Large intestine (tissue), 3 donors: Measurements from ENCODE around the gene SHISA3. TPM values are rescaled to one million over a fixed set of nuclear protein-coding genes. Genes with fewer than 3 reads are reported as not detected.
"Not testable (repeated sequence)": the region's sequence is repeated elsewhere in the genome, so short reads cannot be mapped to it uniquely, and the experiment has no call there.

Experiments
- DNase-seq, 2 donors: peaks; one replicate each; pipeline versions ENCODE4 v3.0.0 to v3.0.0-alpha.2; 2013
- H3K27ac ChIP-seq: one replicate; pipeline ENCODE4 v1.5.1; 2013; ENCODE audit warnings: low read length
- H3K27me3 ChIP-seq: 2 replicates; pipeline ENCODE4 v1.6.1; 2013; ENCODE audit warnings: low read length; ENCODE audit not compliant: control insufficient read depth, insufficient read depth
- H3K36me3 ChIP-seq: 2 replicates; pipeline ENCODE4 v1.6.1; 2013; ENCODE audit warnings: low read length; ENCODE audit not compliant: control insufficient read depth, insufficient read depth
- H3K4me1 ChIP-seq: one replicate; pipeline ENCODE4 v1.6.1; 2013; ENCODE audit warnings: low read length; ENCODE audit not compliant: control insufficient read depth, insufficient read depth
- H3K4me3 ChIP-seq: one replicate; pipeline ENCODE4 v1.5.1; 2013; ENCODE audit warnings: low read length
- H3K9me3 ChIP-seq: one replicate; pipeline ENCODE4 v1.6.1; 2013; ENCODE audit warnings: mild to moderate bottlenecking, low read depth, low read length, moderate library complexity; ENCODE audit not compliant: control insufficient read depth
- WGBS: methylation state at CpG from one replicate; pipeline ENCODE4 v1.1.5; 2013; ENCODE audit warnings: low lambda C conversion rate; ENCODE audit not compliant: insufficient coverage; 5-methylcytosine and 5-hydroxymethylcytosine counted together
- polyA plus RNA-seq: library from polyadenylated mRNA; unstranded; fragments of 120-200 nt; gene quantifications from one replicate; pipeline ENCODE4 v1.2.1, GENCODE V29; 2013

SHISA3 gene
- polyA plus RNA-seq, 1 donor: 13.2 TPM

- H3K4me1 ChIP-seq: no peaks in the 10 kb centered on the region
- DNase-seq: no peak
- H3K4me3 ChIP-seq: no peak overlapping the region
- no peaks in the 10 kb centered on the region for H3K36me3 ChIP-seq
- H3K27me3 ChIP-seq: peaks cover 3% of the 10 kb centered on the region
- no peaks in the 10 kb centered on the region for H3K9me3 ChIP-seq
- WGBS: 83% methylated on average over 2 of the region's 3 CpGs
- no peak overlapping the region for H3K27ac ChIP-seq
Observed at GRCh38 chr4:42362591-42362990, 34.7 kb upstream of the SHISA3 start.

GRCh38 chr4:42363614-42364013, 33.7 kb upstream of the SHISA3 start:
- H3K27me3 ChIP-seq: peaks cover 3% of the 10 kb centered on the region
- no peaks in the 10 kb centered on the region for H3K36me3 ChIP-seq
- no peaks in the 10 kb centered on the region for H3K4me1 ChIP-seq
- WGBS: 80% methylated on average over 2 of the region's 3 CpGs
- H3K9me3 ChIP-seq: no peaks in the 10 kb centered on the region
- H3K27ac ChIP-seq: no peak overlapping the region
- no peak for DNase-seq
- no peak overlapping the region for H3K4me3 ChIP-seq

DNA sequence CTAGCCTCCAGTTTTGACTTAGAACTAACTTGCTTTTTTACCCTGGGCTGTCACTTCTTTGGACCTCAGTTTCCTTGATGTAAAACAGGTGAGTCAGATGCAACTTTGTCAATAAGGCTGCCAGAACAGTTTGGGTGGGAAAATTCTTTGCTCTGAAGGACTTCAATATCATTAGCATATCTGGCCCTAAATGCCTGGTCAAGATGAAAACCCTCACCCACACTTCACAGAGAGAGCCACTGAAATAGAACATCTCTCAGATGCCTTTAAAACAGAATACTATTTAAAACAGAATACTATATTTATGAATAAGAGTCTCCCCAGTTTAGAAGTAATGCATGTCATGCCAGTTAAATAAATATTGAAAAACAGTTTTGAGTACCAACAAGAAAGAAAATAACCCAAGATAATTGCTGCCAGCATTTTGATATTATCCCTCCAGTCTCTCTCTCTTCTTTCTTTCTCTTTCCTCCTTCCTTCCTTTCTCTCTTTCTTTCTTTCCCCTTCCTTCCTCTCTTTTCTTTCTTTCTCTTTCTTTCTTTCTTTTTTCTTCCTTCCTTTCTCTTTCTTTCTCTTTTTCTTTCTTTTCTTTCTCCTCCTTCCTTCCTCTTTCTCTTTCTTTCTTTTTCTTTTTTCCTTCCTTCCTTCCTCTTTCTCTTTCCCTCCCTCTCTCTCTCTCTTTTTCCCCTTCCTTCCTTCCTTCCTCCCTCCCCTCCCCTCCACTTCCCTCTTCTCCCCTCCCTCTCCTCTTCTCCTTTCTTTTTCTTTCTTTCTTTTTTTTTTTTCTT, 32.8 kb upstream of the SHISA3 start:
- Histone ChIP-seq H3K27ac (no peak overlapping the region), H3K4me3 (no peak overlapping the region)
- no peak for DNase-seq

GRCh38 chr4:42366959-42367358, 30.3 kb upstream of the SHISA3 start:
- Histone ChIP-seq H3K4me3 (no peak overlapping the region), H3K27ac (no peak overlapping the region), H3K36me3 (no peaks in the 10 kb centered on the region), H3K27me3 (peaks cover 3% of the 10 kb centered on the region), H3K9me3 (peaks cover 4% of the 10 kb centered on the region), H3K4me1 (no peaks in the 10 kb centered on the region)
- no CpG with 5 or more reads among the region's 1 CpG for WGBS
- DNase-seq: no peak

More for the DNA sequence above, 32.8 kb upstream of the SHISA3 start:
- Histone ChIP-seq H3K4me1 (no peaks in the 10 kb centered on the region), H3K27me3 (peaks cover 3% of the 10 kb centered on the region), H3K36me3 (no peaks in the 10 kb centered on the region), H3K9me3 (peaks cover 1% of the 10 kb centered on the region)

- no peak for DNase-seq
- Histone ChIP-seq H3K27me3 (no peaks in the 10 kb centered on the region), H3K4me3 (no peak overlapping the region), H3K36me3 (no peaks in the 10 kb centered on the region), H3K4me1 (no peaks in the 10 kb centered on the region), H3K27ac (no peak overlapping the region), H3K9me3 (peaks cover 4% of the 10 kb centered on the region)
- WGBS: no CpG with 5 or more reads among the region's 27 CpGs
Observed at GRCh38 chr4:42369489-42369888, 27.8 kb upstream of the SHISA3 start.

DNA sequence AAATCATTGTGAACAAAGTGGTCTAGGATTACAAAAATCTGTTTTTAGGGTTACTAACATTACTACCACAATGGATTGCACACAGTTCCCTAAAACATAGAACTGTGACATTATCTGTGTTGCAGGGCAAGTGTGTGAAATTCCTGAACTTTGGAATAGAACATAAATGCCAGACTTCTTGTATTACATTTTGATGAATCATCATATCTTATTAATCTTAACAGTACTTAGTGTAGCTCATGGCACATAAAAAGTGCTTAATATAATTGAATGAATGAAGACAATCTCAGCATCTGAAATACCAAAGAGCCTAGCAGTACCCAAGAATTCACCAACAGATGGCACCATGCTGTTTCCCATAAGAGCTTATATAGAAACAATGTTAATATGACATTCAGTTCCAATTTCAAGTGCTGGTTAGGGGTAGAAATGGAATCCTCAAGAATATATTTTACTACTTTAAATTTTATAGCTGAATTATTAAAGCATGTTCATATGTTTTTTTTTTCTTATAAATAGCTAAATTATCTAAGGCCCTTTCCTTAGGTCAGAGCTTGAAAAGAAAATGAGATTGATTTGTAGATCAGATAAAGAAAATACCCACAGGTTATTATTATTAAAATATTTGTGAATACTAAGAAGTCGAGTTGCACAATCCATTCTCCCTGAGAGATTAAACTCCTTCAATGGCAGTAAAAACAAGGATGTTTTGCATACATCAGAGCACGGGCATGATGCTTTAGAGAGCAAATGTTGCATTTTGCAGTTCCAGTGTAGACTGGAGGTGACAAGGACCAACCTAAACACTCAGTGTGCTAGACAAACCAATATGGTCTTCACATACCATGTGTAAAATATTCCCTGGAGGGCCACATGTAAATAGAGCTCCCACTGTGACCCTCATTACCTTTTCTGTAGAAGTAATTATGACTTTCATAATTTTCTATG, 25.7 kb upstream of the SHISA3 start:
- H3K4me3 ChIP-seq: no peak overlapping the region
- no peak overlapping the region for H3K27ac ChIP-seq
- WGBS: 33% methylated on average over 1 of the region's 2 CpGs
- peaks cover 4% of the 10 kb centered on the region for H3K9me3 ChIP-seq
- H3K36me3 ChIP-seq: no peaks in the 10 kb centered on the region
- H3K4me1 ChIP-seq: no peaks in the 10 kb centered on the region
- peak; percentile 9 to 23 for DNase-seq
- peaks cover 2% of the 10 kb centered on the region for H3K27me3 ChIP-seq

- not testable (repeated sequence) for H3K27me3 ChIP-seq, DNase-seq, H3K36me3 ChIP-seq, H3K27ac ChIP-seq, H3K9me3 ChIP-seq, H3K4me3 ChIP-seq, H3K4me1 ChIP-seq
- WGBS: 94% methylated on average over 3 of the region's 6 CpGs
Observed at GRCh38 chr4:42372303-42372702, 25.0 kb upstream of the SHISA3 start.

DNA sequence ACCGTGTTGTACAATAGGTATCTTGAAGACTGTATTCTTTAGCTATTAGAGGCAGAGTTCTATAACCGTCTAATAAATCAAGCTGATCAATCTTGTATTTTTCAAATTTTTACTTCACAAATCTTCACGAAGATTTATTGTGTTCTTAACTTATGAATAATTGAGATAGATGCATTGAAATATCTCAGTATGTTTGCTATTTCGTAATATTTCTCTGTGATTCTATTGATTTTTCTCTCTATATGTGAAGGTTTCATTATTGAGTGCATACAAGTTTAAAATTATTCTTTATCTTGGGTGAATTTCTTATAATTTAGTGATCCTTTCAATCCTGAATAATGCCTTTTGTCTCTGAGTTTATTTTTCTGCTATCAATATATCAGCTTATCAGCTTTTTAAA, 19.8 kb upstream of the SHISA3 start:
- H3K4me3 ChIP-seq: no peak overlapping the region
- no peak overlapping the region for H3K27ac ChIP-seq
- no peaks in the 10 kb centered on the region for H3K4me1 ChIP-seq
- no peaks in the 10 kb centered on the region for H3K36me3 ChIP-seq
- H3K9me3 ChIP-seq: no peaks in the 10 kb centered on the region
- peaks cover 9% of the 10 kb centered on the region for H3K27me3 ChIP-seq
- DNase-seq: no peak
- 80% methylated on average over 1 of the region's 4 CpGs for WGBS

GRCh38 chr4:42381666-42382065, 15.6 kb upstream of the SHISA3 start:
- no CpG with 5 or more reads among the region's 2 CpGs for WGBS
- DNase-seq: no peak

GRCh38 chr4:42385516-42385915, 11.8 kb upstream of the SHISA3 start:
- Histone ChIP-seq H3K27ac (no peak overlapping the region), H3K4me1 (no peaks in the 10 kb centered on the region), H3K36me3 (no peaks in the 10 kb centered on the region), H3K9me3 (no peaks in the 10 kb centered on the region), H3K27me3 (peaks cover 8% of the 10 kb centered on the region), H3K4me3 (no peak overlapping the region)
- no peak for DNase-seq
- 86% methylated on average over 1 of the region's 1 CpG for WGBS

More at GRCh38 chr4:42381666-42382065, 15.6 kb upstream of the SHISA3 start:
- Histone ChIP-seq H3K4me1 (no peaks in the 10 kb centered on the region), H3K9me3 (no peaks in the 10 kb centered on the region), H3K27ac (no peak overlapping the region), H3K4me3 (no peak overlapping the region), H3K27me3 (peaks cover 8% of the 10 kb centered on the region), H3K36me3 (no peaks in the 10 kb centered on the region)
